ENCODE measurements around the gene U2AF1. TPM values are rescaled to one million over a fixed set of nuclear protein-coding genes. Genes with fewer than 3 reads are reported as not detected.
"Not testable (repeated sequence)": the region's sequence is repeated elsewhere in the genome, so short reads cannot be mapped to it uniquely, and the experiment has no call there.

Gene U2AF1
- total and polyA plus RNA-seq, 2 experiments from 2014 or later: 22.8 to 48.2 TPM

GRCh38 chr21:43062955-43063664, 44.3 kb downstream of the U2AF1 start:
- not testable (repeated sequence) for H2AFZ ChIP-seq; H3K4me3 ChIP-seq; H4K20me1 ChIP-seq (ENCODE audit: insufficient read depth, poor library complexity, severe bottlenecking); H3K9me3 ChIP-seq (ENCODE audit: low read depth); H3K4me2 ChIP-seq; H3K9me2 ChIP-seq (replicated peaks; ENCODE audit: insufficient read depth); H3K36me3 ChIP-seq (replicated peaks; ENCODE audit: insufficient read depth, low read depth); H3K79me2 ChIP-seq; H3K27me3 ChIP-seq; DNase-seq (ENCODE audit: low spot score); H3K4me1 ChIP-seq (ENCODE audit: insufficient read depth); H3K27ac ChIP-seq
- WGBS (ENCODE audit: low lambda C conversion rate, missing lambda C conversion rate): no CpG with 5 or more reads among the region's 28 CpGs

GRCh38 chr21:43053112-43053511, 54.3 kb downstream of the U2AF1 start:
- not testable (repeated sequence) for H3K4me3 ChIP-seq; H3K79me2 ChIP-seq; H3K9me3 ChIP-seq (ENCODE audit: low read depth); H3K27me3 ChIP-seq; H3K9me2 ChIP-seq (replicated peaks; ENCODE audit: insufficient read depth); H4K20me1 ChIP-seq (ENCODE audit: insufficient read depth, poor library complexity, severe bottlenecking); H3K4me2 ChIP-seq; H3K4me1 ChIP-seq (ENCODE audit: insufficient read depth); H3K36me3 ChIP-seq (replicated peaks; ENCODE audit: insufficient read depth, low read depth); H3K27ac ChIP-seq; H2AFZ ChIP-seq; DNase-seq (ENCODE audit: low spot score)
- no CpG with 5 or more reads among the region's 13 CpGs for WGBS (ENCODE audit: low lambda C conversion rate, missing lambda C conversion rate)

- H3K4me2 ChIP-seq; H3K27ac ChIP-seq; DNase-seq (ENCODE audit: low spot score); H4K20me1 ChIP-seq (ENCODE audit: insufficient read depth, poor library complexity, severe bottlenecking); H3K27me3 ChIP-seq; H3K9me2 ChIP-seq (replicated peaks; ENCODE audit: insufficient read depth); H3K4me1 ChIP-seq (ENCODE audit: insufficient read depth); H3K36me3 ChIP-seq (replicated peaks; ENCODE audit: insufficient read depth, low read depth); H3K79me2 ChIP-seq; H3K9me3 ChIP-seq (ENCODE audit: low read depth); H3K4me3 ChIP-seq; H2AFZ ChIP-seq: not testable (repeated sequence)
- WGBS (ENCODE audit: low lambda C conversion rate, missing lambda C conversion rate): 66% methylated on average over 10 of the region's 21 CpGs
Observed at GRCh38 chr21:43045876-43046821, 61.2 kb downstream of the U2AF1 start.

DNA sequence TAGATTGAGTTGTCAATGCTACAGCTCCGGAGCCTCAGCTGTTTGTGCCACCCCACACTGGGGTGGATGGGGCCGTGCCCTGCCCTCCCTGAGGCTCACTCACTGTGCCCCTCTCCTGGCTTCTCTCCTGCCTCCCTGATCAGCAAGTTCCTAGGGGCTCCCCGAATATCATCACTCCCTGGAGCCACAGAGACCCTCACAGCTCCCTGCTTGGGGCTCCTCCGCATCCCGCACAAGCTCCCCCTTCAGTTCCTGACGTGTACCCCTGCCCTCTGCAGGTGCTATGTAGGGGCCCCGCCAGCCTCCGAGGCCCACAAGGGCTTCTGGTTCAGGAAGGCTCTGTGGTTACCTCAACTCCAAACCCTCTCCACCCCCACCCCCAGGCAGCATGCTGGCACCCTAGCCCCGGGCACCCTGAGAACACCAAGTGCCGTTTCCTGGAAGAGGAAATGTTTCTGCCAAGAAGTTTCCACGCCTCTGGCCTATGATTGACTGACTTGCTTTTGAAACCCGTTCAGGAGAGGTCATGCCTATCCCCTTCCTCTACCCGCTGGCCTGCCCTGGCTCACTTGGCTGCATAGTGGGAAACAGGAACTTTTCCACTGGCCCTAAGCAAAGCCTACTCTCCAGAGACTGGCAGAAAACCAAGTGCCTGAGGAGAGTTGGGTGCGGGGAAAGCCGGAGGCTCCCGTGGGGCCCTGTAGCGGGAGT, 62.0 kb downstream of the U2AF1 start:
- H2AFZ ChIP-seq; H4K20me1 ChIP-seq (ENCODE audit: insufficient read depth, poor library complexity, severe bottlenecking); H3K4me3 ChIP-seq; H3K9me2 ChIP-seq (replicated peaks; ENCODE audit: insufficient read depth); DNase-seq (ENCODE audit: low spot score); H3K9me3 ChIP-seq (ENCODE audit: low read depth); H3K4me1 ChIP-seq (ENCODE audit: insufficient read depth); H3K27me3 ChIP-seq; H3K36me3 ChIP-seq (replicated peaks; ENCODE audit: insufficient read depth, low read depth); H3K79me2 ChIP-seq; H3K27ac ChIP-seq; H3K4me2 ChIP-seq: not testable (repeated sequence)
- 100% methylated on average over 1 of the region's 17 CpGs for WGBS (ENCODE audit: low lambda C conversion rate, missing lambda C conversion rate)

- H3K79me2 ChIP-seq; H3K27ac ChIP-seq; H4K20me1 ChIP-seq (ENCODE audit: insufficient read depth, poor library complexity, severe bottlenecking); H3K27me3 ChIP-seq; H3K4me2 ChIP-seq; H3K36me3 ChIP-seq (replicated peaks; ENCODE audit: insufficient read depth, low read depth); H2AFZ ChIP-seq; DNase-seq (ENCODE audit: low spot score); H3K4me1 ChIP-seq (ENCODE audit: insufficient read depth); H3K4me3 ChIP-seq; H3K9me2 ChIP-seq (replicated peaks; ENCODE audit: insufficient read depth); H3K9me3 ChIP-seq (ENCODE audit: low read depth): not testable (repeated sequence)
- WGBS (ENCODE audit: low lambda C conversion rate, missing lambda C conversion rate): 90% methylated on average over 6 of the region's 14 CpGs
Observed at GRCh38 chr21:43044547-43044946, 62.8 kb downstream of the U2AF1 start.

GRCh38 chr21:43043291-43043690, 64.1 kb downstream of the U2AF1 start:
- DNase-seq (ENCODE audit: low spot score); H3K27me3 ChIP-seq; H3K79me2 ChIP-seq; H3K4me2 ChIP-seq; H3K4me1 ChIP-seq (ENCODE audit: insufficient read depth); H3K9me2 ChIP-seq (replicated peaks; ENCODE audit: insufficient read depth); H3K36me3 ChIP-seq (replicated peaks; ENCODE audit: insufficient read depth, low read depth); H3K27ac ChIP-seq; H4K20me1 ChIP-seq (ENCODE audit: insufficient read depth, poor library complexity, severe bottlenecking); H3K4me3 ChIP-seq; H2AFZ ChIP-seq; H3K9me3 ChIP-seq (ENCODE audit: low read depth): not testable (repeated sequence)
- WGBS (ENCODE audit: low lambda C conversion rate, missing lambda C conversion rate): 99% methylated on average over 7 of the region's 14 CpGs

Other genes with a start within 250 kb of the U2AF1 start
- 4.2 and 6.4 TPM in 2 replicates for gene WDR4, start 228.0 kb downstream of the U2AF1 start, total RNA-seq
- gene WDR4, start 228.0 kb downstream of the U2AF1 start, polyA plus RNA-seq: 10.1 and 11.1 TPM in 2 replicates
- gene NDUFV3, start 214.3 kb downstream of the U2AF1 start, total RNA-seq: 31.9 and 34.1 TPM in 2 replicates
- 36.3 and 39.7 TPM in 2 replicates for gene NDUFV3, start 214.3 kb downstream of the U2AF1 start, polyA plus RNA-seq
- gene ERVH48-1, start 181.9 kb downstream of the U2AF1 start, total RNA-seq: 5.4 and 7.6 TPM in 2 replicates
- 14.8 and 26.9 TPM in 2 replicates for gene ERVH48-1, start 181.9 kb downstream of the U2AF1 start, polyA plus RNA-seq
- gene PKNOX1, start 133.0 kb downstream of the U2AF1 start, total RNA-seq: 13.4 and 13.6 TPM in 2 replicates
- gene PKNOX1, start 133.0 kb downstream of the U2AF1 start, polyA plus RNA-seq: 11.0 and 21.6 TPM in 2 replicates
- gene CBS, start 31.7 kb downstream of the U2AF1 start, total RNA-seq: 23.7 and 36.6 TPM in 2 replicates
- gene CBS, start 31.7 kb downstream of the U2AF1 start, polyA plus RNA-seq: 35.8 and 40.6 TPM in 2 replicates
- not detected in 2 replicates for gene CRYAA, start 61.4 kb upstream of the U2AF1 start, total RNA-seq
- gene CRYAA, start 61.4 kb upstream of the U2AF1 start, polyA plus RNA-seq: not detected in 2 replicates

Measured in hepatocyte (in vitro differentiated cells).